Measurements from ENCODE around the gene TMEM95. TPM values are rescaled to one million over a fixed set of nuclear protein-coding genes. Genes with fewer than 3 reads are reported as not detected.

TMEM95 gene
- total and polyA plus RNA-seq, 2 donors (not counting 1 experiment from before 2014, with no cell fraction given), result 0.25 TPM; not detected in 1

- peak; percentile 90 for DNase-seq
- ChIA-PET CTCF (interaction anchor here (1.4 to 3.2 kb wide), 2 partner anchors 39 to 195 kb away, joined by 3 to 13 read pairs; partner anchors contain the start of gene TMEM95), POLR2A (interaction anchor here (0.6 to 1.4 kb wide), 5 partner anchors 9 to 292 kb away, joined by 3 to 15 read pairs (median 5); partner anchors contain the start of genes POLR2A and TMEM256)
- Histone ChIP-seq H4K20me1 (ENCODE audit: control insufficient read depth, insufficient read depth, low read length, poor library complexity, severe bottlenecking) (no peaks in the 10 kb centered on the region), H3K27ac (ENCODE audit: low read length in 2 of 2) (peak within 1 kb of the TSS; percentile 55 to 83), H3K79me2 (ENCODE audit: control insufficient read depth, insufficient read depth, low read length) (peaks cover 10% of the 10 kb centered on the region), H3K27me3 (replicated peaks in 1 of 4; ENCODE audit: control extremely low read depth in 1 of 4, control insufficient read depth in 3 of 4, insufficient read depth in 4 of 4, low read length in 3 of 4) (no peaks in the 10 kb centered on the region), H3K36me3 (replicated peaks in 1 of 2; ENCODE audit: control extremely low read depth in 1 of 2, control insufficient read depth in 1 of 2, extremely low read depth in 1 of 2, insufficient read depth in 2 of 2, low read length in 1 of 2) (peaks cover 0 to 28% of the 10 kb centered on the region in 2 experiments), H3K4me1 (ENCODE audit: control insufficient read depth in 2 of 2, insufficient read depth in 2 of 2, low read length in 2 of 2) (peaks cover 12 to 16% of the 10 kb centered on the region in 2 donors), H3K4me3 (ENCODE audit: control extremely low read depth in 1 of 5, extremely low read depth in 1 of 5, insufficient read depth in 1 of 5, low read depth in 2 of 5, low read length in 4 of 5) (peak within 1 kb of the TSS; percentile 31 to 84 (median 81)), H3K4me2 (replicated peaks; ENCODE audit: low read depth, low read length, poor library complexity, severe bottlenecking) (peak within 1 kb of the TSS; percentile 75), H2AFZ (ENCODE audit: insufficient read depth, low read depth, low read length, poor library complexity, severe bottlenecking) (peak within 1 kb of the TSS; percentile 91), H3K9me3 (ENCODE audit: control extremely low read depth in 1 of 3, control insufficient read depth in 2 of 3, insufficient read depth in 1 of 3, low read length in 2 of 3) (no peaks in the 10 kb centered on the region), H3K9ac (ENCODE audit: low read length) (peak within 1 kb of the TSS; percentile 88)
- no peak for TF ChIP-seq EZH2 (IDR thresholded peaks at IDR 0.05; ENCODE audit: borderline replicate concordance, insufficient read depth, low read depth, low read length, poor library complexity, severe bottlenecking)
- TF ChIP-seq, protein P1, sequence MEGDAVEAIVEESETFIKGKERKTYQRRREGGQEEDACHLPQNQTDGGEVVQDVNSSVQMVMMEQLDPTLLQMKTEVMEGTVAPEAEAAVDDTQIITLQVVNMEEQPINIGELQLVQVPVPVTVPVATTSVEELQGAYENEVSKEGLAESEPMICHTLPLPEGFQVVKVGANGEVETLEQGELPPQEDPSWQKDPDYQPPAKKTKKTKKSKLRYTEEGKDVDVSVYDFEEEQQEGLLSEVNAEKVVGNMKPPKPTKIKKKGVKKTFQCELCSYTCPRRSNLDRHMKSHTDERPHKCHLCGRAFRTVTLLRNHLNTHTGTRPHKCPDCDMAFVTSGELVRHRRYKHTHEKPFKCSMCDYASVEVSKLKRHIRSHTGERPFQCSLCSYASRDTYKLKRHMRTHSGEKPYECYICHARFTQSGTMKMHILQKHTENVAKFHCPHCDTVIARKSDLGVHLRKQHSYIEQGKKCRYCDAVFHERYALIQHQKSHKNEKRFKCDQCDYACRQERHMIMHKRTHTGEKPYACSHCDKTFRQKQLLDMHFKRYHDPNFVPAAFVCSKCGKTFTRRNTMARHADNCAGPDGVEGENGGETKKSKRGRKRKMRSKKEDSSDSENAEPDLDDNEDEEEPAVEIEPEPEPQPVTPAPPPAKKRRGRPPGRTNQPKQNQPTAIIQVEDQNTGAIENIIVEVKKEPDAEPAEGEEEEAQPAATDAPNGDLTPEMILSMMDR (IDR thresholded peaks at IDR 0.05), result peak; percentile 20
- peak; percentile 89 for ATAC-seq (ENCODE audit: low read depth)
- intact Hi-C loops (cut with micrococcal nuclease), result loop anchor here (1.0 kb wide), 5 partner anchors 10 to 89 kb away; partner anchors contain the start of gene TMEM256
- Mint-ChIP-seq H3K9me3 (ENCODE audit: insufficient read depth) (no peaks in the 10 kb centered on the region), H3K27ac (peak within 1 kb of the TSS; percentile 95), H3K27me3 (no peaks in the 10 kb centered on the region), H3K4me1 (peaks cover 12% of the 10 kb centered on the region), H3K4me3 (peak within 1 kb of the TSS; percentile 96)
- WGBS (ENCODE audit: insufficient coverage), result under 1% methylated on average over 71 of the region's 71 CpGs
These were observed 39.7 kb downstream of the TMEM95 start, which contains the start of gene PLSCR3 for GRCh38 chr17:7394452-7395191. PLSCR3 (minus strand) TSS chr17:7394525; CDS start chr17:7394110, 415 bp downstream.

- CTCF ChIA-PET, result interaction anchor here (3.2 kb wide), 1 partner anchor 40 kb away, joined by 13 read pairs; the partner anchor contains the start of gene TMEM95
- H3K4me3 Mint-ChIP-seq, result peak overlapping the region; percentile 52
- WGBS (ENCODE audit: insufficient coverage), result 95% methylated on average over 4 of the region's 4 CpGs
These were observed 41.2 kb downstream of the TMEM95 start for GRCh38 chr17:7396147-7396546.

More at GRCh38 chr17:7396147-7396546, 41.2 kb downstream of the TMEM95 start:
- Histone ChIP-seq H2AFZ (ENCODE audit: insufficient read depth, low read depth, low read length, poor library complexity, severe bottlenecking) (no peak overlapping the region), H3K79me2 (ENCODE audit: control insufficient read depth, insufficient read depth, low read length) (peaks cover 10% of the 10 kb centered on the region), H3K4me3 (ENCODE audit: control extremely low read depth in 1 of 5, extremely low read depth in 1 of 5, insufficient read depth in 1 of 5, low read depth in 2 of 5, low read length in 4 of 5) (no peak overlapping the region), H3K27me3 (replicated peaks in 1 of 4; ENCODE audit: control extremely low read depth in 1 of 4, control insufficient read depth in 3 of 4, insufficient read depth in 4 of 4, low read length in 3 of 4) (no peaks in the 10 kb centered on the region), H3K27ac (ENCODE audit: low read length in 2 of 2) (no peak overlapping the region), H3K9ac (ENCODE audit: low read length) (no peak overlapping the region), H4K20me1 (ENCODE audit: control insufficient read depth, insufficient read depth, low read length, poor library complexity, severe bottlenecking) (no peaks in the 10 kb centered on the region), H3K4me1 (ENCODE audit: control insufficient read depth in 2 of 2, insufficient read depth in 2 of 2, low read length in 2 of 2) (peaks cover 12 to 16% of the 10 kb centered on the region in 2 donors), H3K4me2 (replicated peaks; ENCODE audit: low read depth, low read length, poor library complexity, severe bottlenecking) (no peak overlapping the region), H3K36me3 (replicated peaks in 1 of 2; ENCODE audit: control extremely low read depth in 1 of 2, control insufficient read depth in 1 of 2, extremely low read depth in 1 of 2, insufficient read depth in 2 of 2, low read length in 1 of 2) (peaks cover 0 to 14% of the 10 kb centered on the region in 2 experiments), H3K9me3 (ENCODE audit: control extremely low read depth in 1 of 3, control insufficient read depth in 2 of 3, insufficient read depth in 1 of 3, low read length in 2 of 3) (no peaks in the 10 kb centered on the region)
- POLR2A ChIA-PET, result no interaction called here
- TF ChIP-seq EZH2 (IDR thresholded peaks at IDR 0.05; ENCODE audit: borderline replicate concordance, insufficient read depth, low read depth, low read length, poor library complexity, severe bottlenecking), result no peak
- TF ChIP-seq, protein P1 (IDR thresholded peaks at IDR 0.05), result no peak
- Mint-ChIP-seq H3K27me3 (no peaks in the 10 kb centered on the region), H3K4me1 (peaks cover 12% of the 10 kb centered on the region), H3K9me3 (ENCODE audit: insufficient read depth) (no peaks in the 10 kb centered on the region), H3K27ac (no peak overlapping the region)
- intact Hi-C loops (cut with micrococcal nuclease), result no loop called here
- DNase-seq, result no peak
- ATAC-seq (ENCODE audit: low read depth), result no peak

Data from B cell (primary cell).